ENCODE measurements around the gene HIVEP2. TPM values are rescaled to one million over a fixed set of nuclear protein-coding genes. Genes with fewer than 3 reads are reported as not detected.

HIVEP2 gene
- total RNA-seq, 1 donor: 28.9 TPM

DNA sequence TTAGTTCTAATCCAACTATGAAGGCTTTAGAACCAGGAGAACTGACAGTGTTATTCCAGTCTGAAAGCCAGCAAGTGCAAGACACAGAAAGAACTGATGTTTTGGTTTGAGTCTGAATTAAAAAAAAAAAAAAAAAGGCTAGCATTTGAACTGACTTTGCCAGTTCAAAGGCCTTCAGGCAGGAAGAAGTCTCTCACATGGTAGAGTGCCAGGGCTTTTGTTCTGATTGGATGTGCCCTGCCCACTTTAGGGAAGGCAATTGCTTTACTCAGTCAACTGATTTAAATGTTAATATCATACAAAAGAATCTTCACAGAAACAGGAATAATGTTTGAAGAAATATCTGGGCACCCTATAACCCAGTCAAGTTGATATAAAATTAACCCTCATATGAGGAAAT lies 212.2 kb downstream of the HIVEP2 start:
- no peak overlapping the region for H3K4me3 ChIP-seq (ENCODE audit: low read depth, low read length)
- TF ChIP-seq, protein P1, sequence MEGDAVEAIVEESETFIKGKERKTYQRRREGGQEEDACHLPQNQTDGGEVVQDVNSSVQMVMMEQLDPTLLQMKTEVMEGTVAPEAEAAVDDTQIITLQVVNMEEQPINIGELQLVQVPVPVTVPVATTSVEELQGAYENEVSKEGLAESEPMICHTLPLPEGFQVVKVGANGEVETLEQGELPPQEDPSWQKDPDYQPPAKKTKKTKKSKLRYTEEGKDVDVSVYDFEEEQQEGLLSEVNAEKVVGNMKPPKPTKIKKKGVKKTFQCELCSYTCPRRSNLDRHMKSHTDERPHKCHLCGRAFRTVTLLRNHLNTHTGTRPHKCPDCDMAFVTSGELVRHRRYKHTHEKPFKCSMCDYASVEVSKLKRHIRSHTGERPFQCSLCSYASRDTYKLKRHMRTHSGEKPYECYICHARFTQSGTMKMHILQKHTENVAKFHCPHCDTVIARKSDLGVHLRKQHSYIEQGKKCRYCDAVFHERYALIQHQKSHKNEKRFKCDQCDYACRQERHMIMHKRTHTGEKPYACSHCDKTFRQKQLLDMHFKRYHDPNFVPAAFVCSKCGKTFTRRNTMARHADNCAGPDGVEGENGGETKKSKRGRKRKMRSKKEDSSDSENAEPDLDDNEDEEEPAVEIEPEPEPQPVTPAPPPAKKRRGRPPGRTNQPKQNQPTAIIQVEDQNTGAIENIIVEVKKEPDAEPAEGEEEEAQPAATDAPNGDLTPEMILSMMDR (IDR thresholded peaks at IDR 0.05; ENCODE audit: insufficient read depth, low read depth, low read length): no peak
- DNase-seq (ENCODE audit: low read depth): no peak

DNA sequence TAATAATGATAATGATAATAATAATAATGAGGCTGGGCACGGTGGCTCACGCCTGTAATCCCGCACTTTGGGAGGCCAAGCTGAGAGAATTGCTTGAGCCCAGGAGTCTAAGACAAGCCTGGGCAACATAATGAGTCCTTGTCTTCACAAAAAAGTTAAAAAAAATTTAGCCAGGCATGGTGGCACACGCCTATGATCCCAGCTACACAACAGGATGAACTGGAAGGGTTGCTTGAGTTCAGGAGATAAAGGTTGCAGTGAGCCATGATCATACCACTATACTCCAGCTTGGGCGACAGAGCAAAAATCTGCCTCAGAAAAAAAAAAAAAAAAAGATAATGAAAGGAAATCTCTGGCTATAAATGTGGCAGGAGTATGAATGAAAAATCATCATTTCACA lies 213.4 kb downstream of the HIVEP2 start:
- TF ChIP-seq, protein P1 (IDR thresholded peaks at IDR 0.05; ENCODE audit: insufficient read depth, low read depth, low read length): no peak
- no peak overlapping the region for H3K4me3 ChIP-seq (ENCODE audit: low read depth, low read length)
- DNase-seq (ENCODE audit: low read depth): no peak

DNA sequence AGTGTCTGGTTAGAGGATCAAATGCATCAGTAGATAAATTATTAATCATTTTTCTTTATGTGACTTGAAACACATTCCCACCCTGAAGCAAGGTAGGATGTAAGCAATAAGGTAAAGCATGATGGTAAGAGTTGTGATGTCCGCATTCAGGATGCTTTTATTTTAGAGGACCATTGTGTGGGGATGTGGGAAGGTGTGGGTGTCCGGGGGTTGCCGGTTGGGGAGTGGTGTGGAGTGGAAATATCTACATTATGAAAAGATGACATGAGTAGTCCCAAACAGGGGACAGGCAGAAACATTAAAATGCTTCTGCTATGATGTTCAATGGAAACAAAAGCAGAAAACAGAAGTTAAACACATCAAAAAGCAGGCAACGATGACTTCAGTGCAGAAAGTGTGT lies 215.4 kb downstream of the HIVEP2 start:
- H3K4me3 ChIP-seq (ENCODE audit: low read depth, low read length): no peak overlapping the region
- TF ChIP-seq, protein P1 (IDR thresholded peaks at IDR 0.05; ENCODE audit: insufficient read depth, low read depth, low read length): no peak
- DNase-seq (ENCODE audit: low read depth): no peak

DNA sequence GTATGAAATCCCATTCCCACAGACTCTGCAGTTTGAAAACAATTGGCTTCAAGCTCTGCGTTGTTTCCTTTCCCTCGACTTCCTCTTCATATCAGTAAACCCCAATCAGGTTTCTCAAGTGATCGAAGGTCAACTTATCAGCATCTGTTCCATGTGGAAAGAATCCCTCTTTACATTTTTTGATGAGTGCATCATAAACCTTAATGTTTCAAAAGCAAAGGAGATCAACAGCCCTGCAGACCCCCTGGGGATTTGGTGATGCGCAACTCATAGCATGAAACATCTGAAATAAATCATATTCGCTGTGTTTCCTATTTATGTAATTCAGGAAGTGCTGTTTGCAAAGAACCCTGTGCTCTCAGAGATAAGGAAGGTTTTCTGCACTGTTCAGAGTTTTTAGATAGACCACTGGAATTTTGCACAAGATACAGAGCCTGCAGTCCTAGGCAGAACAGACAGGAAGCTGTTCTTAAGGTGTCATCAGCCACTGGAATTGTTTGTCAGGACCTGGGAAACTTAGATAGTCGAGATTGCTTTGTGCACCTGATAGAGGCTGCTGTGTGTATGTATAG lies 216.0 kb downstream of the HIVEP2 start:
- no peak overlapping the region for H3K4me3 ChIP-seq (ENCODE audit: low read depth, low read length)
- peak; percentile 75 for DNase-seq (ENCODE audit: low read depth)
- TF ChIP-seq, protein P1 (IDR thresholded peaks at IDR 0.05; ENCODE audit: insufficient read depth, low read depth, low read length): no peak

DNA sequence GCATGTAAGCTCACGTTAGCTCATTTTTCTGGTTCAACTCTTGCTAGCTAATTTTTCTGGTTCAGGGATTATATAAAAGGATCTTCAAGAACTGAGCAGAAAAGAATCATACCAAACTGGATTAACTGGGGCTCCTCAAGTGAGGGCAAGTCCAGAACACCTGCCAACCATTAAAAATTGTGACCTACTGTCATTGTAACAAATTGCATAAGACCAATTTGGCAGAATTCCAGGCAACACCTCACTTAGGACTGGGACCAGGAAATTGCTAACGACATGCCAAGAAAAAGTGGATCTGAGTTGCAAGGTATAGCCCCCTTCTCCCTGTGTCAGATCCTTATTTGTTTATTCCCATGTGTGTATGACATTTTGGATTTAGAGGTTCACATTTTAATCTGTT lies 216.6 kb downstream of the HIVEP2 start:
- H3K4me3 ChIP-seq (ENCODE audit: low read depth, low read length): no peak overlapping the region
- peak; percentile 23 for DNase-seq (ENCODE audit: low read depth)
- TF ChIP-seq, protein P1 (IDR thresholded peaks at IDR 0.05; ENCODE audit: insufficient read depth, low read depth, low read length): no peak

DNA sequence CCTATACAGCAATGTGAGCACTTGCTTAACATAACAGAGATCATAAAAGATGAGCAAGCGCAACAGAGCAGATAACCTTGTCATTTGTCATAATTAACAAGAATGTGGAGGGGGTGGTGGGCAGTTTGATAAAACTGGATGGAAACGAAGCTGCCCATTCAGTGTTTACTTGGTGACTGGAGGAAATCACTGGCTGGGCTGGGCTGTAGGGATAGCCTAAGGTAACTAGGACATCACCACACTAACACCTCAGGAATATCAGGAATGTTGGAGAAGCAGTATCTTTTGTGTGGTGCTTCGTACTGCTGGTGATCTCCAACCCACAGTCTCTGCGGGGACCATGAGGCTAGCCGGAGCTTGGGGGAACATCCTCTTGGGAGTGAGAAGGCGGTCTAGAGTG lies 218.4 kb downstream of the HIVEP2 start:
- no peak overlapping the region for H3K4me3 ChIP-seq (ENCODE audit: low read depth, low read length)
- DNase-seq (ENCODE audit: low read depth): no peak
- TF ChIP-seq, protein P1 (IDR thresholded peaks at IDR 0.05; ENCODE audit: insufficient read depth, low read depth, low read length): no peak
